Kidney epithelial cell (primary cell): ENCODE results near the gene CHMP2A. TPM values are rescaled to one million over a fixed set of nuclear protein-coding genes. Genes with fewer than 3 reads are reported as not detected.

Experiments
- DNase-seq: peaks from one replicate; pipeline ENCODE4 v3.0.0-alpha.2; 2010; ENCODE audit warnings: low read depth
- H3K27me3 ChIP-seq: 2 replicates; pipeline ENCODE4 v1.6.0; 2011; ENCODE audit warnings: low read length; ENCODE audit not compliant: control insufficient read depth, insufficient read depth
- H3K36me3 ChIP-seq: 2 replicates; pipeline ENCODE4 v1.5.1; 2011; ENCODE audit warnings: low read length; ENCODE audit not compliant: control insufficient read depth, insufficient read depth
- H3K4me3 ChIP-seq: 2 replicates; pipeline ENCODE4 v1.5.1; 2011; ENCODE audit warnings: low read depth, mild to moderate bottlenecking, control low read depth, low read length
- CTCF ChIP-seq: IDR thresholded peaks from 2 replicates; pipeline ENCODE4 v1.5.1; 2011; ENCODE audit warnings: mild to moderate bottlenecking, moderate library complexity, low read length, control low read depth, inconsistent platforms; ENCODE audit not compliant: insufficient read depth, poor library complexity, severe bottlenecking
- total RNA-seq: library from RNA; depleted of rRNA; stranded (reverse); fragments of >200 nt; gene quantifications from 2 replicates; pipeline ENCODE4 v1.2.3, GENCODE V29; 2015

Gene CHMP2A
- total RNA-seq, 1 donor from 2014 or later = 154 TPM

GRCh38 chr19:58518256-58519086 lies 36.4 kb downstream of the CHMP2A start:
- peak overlapping the region; percentile 92 for H3K4me3 ChIP-seq
- no peak for DNase-seq

GRCh38 chr19:58516964-58517833 lies 37.7 kb downstream of the CHMP2A start:
- H3K36me3 ChIP-seq = no peaks in the 10 kb centered on the region
- TF ChIP-seq CTCF = no peak
- no peaks in the 10 kb centered on the region for H3K27me3 ChIP-seq
- H3K4me3 ChIP-seq = no peak overlapping the region
- DNase-seq = no peak

More at GRCh38 chr19:58518256-58519086, 36.4 kb downstream of the CHMP2A start:
- no peaks in the 10 kb centered on the region for H3K36me3 ChIP-seq
- no peak for TF ChIP-seq CTCF
- no peaks in the 10 kb centered on the region for H3K27me3 ChIP-seq

- H3K4me3 ChIP-seq = no peak overlapping the region
- no peaks in the 10 kb centered on the region for H3K36me3 ChIP-seq
- no peaks in the 10 kb centered on the region for H3K27me3 ChIP-seq
- TF ChIP-seq CTCF = no peak
- no peak for DNase-seq
Observed at GRCh38 chr19:58516246-58516836, 38.6 kb downstream of the CHMP2A start.

GRCh38 chr19:58515259-58515658 lies 39.6 kb downstream of the CHMP2A start:
- Histone ChIP-seq H3K4me3 (no peak overlapping the region), H3K36me3 (no peaks in the 10 kb centered on the region), H3K27me3 (no peaks in the 10 kb centered on the region)
- no peak for TF ChIP-seq CTCF
- DNase-seq = no peak

- no peak for DNase-seq
- no peaks in the 10 kb centered on the region for H3K27me3 ChIP-seq
- H3K4me3 ChIP-seq = peak overlapping the region; percentile 43
- TF ChIP-seq CTCF = no peak
- no peaks in the 10 kb centered on the region for H3K36me3 ChIP-seq
Observed at GRCh38 chr19:58514564-58515022, 40.3 kb downstream of the CHMP2A start.
